OCI-LY1 (cell line): ENCODE measurements around the gene SNX20.

Source experiments
- H2AFZ ChIP-seq: fragments of 200-600 bp; sonication (generic), shearing (Covaris generic); 2 replicates; pipeline ENCODE4 v1.6.0; 2014; ENCODE audit warnings: antibody characterized with exemption, mild to moderate bottlenecking, low read length
- H3F3A ChIP-seq: fragments of 200-600 bp; sonication (generic), shearing (Covaris generic); 2 replicates; pipeline ENCODE4 v1.6.0; 2014; ENCODE audit warnings: mild to moderate bottlenecking, antibody characterized with exemption, low read length, moderate library complexity; ENCODE audit not compliant: insufficient read depth
- H3K27ac ChIP-seq: fragments of 200-600 bp; sonication (generic); 2 replicates; pipeline ENCODE4 v1.5.1; 2014; ENCODE audit warnings: low read length, mixed run types, mild to moderate bottlenecking, low read depth; ENCODE audit not compliant: poor library complexity, severe bottlenecking
- H3K27me3 ChIP-seq: fragments of 200-600 bp; sonication (generic); 2 replicates; pipeline ENCODE4 v1.6.0; 2014; ENCODE audit warnings: antibody characterized with exemption, mild to moderate bottlenecking, low read length, moderate library complexity; ENCODE audit not compliant: insufficient read depth
- H3K36me3 ChIP-seq: fragments of 200-600 bp; sonication (generic); 2 replicates; pipeline ENCODE4 v1.6.1; 2014; ENCODE audit warnings: mild to moderate bottlenecking, antibody characterized with exemption, low read length, moderate library complexity, mixed read lengths; ENCODE audit not compliant: insufficient read depth
- H3K4me1 ChIP-seq: fragments of 200-600 bp; sonication (generic); 2 replicates; pipeline ENCODE4 v1.5.1; 2014; ENCODE audit warnings: mild to moderate bottlenecking, low read length, moderate library complexity; ENCODE audit not compliant: insufficient read depth, severe bottlenecking
- H3K4me2 ChIP-seq: fragments of 200-600 bp; sonication (generic), shearing (Covaris generic); 2 replicates; pipeline ENCODE4 v1.6.1; 2014; ENCODE audit warnings: low read length
- H3K4me3 ChIP-seq: fragments of 200-600 bp; sonication (generic); 2 replicates; pipeline ENCODE4 v1.5.1; 2014; ENCODE audit warnings: low read length, low read depth, mild to moderate bottlenecking, mixed read lengths; ENCODE audit not compliant: poor library complexity, severe bottlenecking
- H3K79me2 ChIP-seq: fragments of 200-600 bp; shearing (Covaris generic); 2 replicates; pipeline ENCODE4 v1.6.1; 2016; ENCODE audit warnings: mixed run types, low read length, mixed read lengths; ENCODE audit not compliant: insufficient read depth
- H3K9ac ChIP-seq: fragments of 200-600 bp; sonication (generic), shearing (Covaris generic); 2 replicates; pipeline ENCODE4 v1.6.1; 2014; ENCODE audit warnings: mild to moderate bottlenecking, low read length, mixed read lengths
- H3K9me2 ChIP-seq: fragments of 200-600 bp; sonication (generic), shearing (Covaris generic); 2 replicates; pipeline ENCODE4 v1.6.1; 2014; ENCODE audit warnings: low read depth, mild to moderate bottlenecking, low read length, mixed read lengths
- H3K9me3 ChIP-seq: fragments of 200-600 bp; shearing (Covaris generic); 2 replicates; pipeline ENCODE4 v1.6.1; 2014; ENCODE audit warnings: low read length, mixed read lengths
- H4K20me1 ChIP-seq: fragments of 200-600 bp; sonication (generic), shearing (Covaris generic); 2 replicates; pipeline ENCODE4 v1.6.0; 2016; ENCODE audit warnings: mild to moderate bottlenecking, low read length; ENCODE audit not compliant: insufficient read depth
- EZH2 ChIP-seq: fragments of 200-600 bp; sonication (generic), shearing (Covaris generic); IDR thresholded peaks from 2 replicates; pipeline ENCODE4 v1.8.0; 2017; ENCODE audit warnings: borderline replicate concordance, mixed run types, mild to moderate bottlenecking, antibody characterized with exemption, low read length, moderate library complexity, mixed read lengths
- TF ChIP-seq, protein P1 (sequence below): fragments of 200-600 bp; sonication (generic), shearing (Covaris generic); IDR thresholded peaks from 2 replicates; pipeline ENCODE4 v1.5.1; 2017; ENCODE audit warnings: mild to moderate bottlenecking, antibody characterized with exemption, low read length, moderate library complexity, mixed read lengths

The SNX20 gene

DNA sequence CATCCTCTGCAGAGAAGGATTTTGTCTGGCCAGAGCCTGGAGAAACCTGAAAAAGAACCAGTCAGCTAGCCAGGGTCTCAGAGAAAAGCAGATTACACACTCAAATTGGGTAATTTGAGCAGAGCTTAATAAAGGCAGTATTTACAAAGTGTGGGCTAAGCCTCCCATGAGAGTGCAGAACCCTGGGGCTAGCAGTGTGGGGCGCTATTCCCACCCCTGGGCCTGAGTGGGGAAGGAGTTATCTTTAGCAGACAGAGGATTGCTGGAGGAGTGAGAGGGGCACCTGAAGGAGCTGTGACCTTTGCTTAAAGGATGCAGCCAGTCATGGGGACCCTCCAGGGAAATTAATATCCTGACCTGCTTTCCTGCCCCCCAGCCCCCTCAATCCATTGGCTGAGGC lies 46.2 kb downstream of the SNX20 start:
- TF ChIP-seq, protein P1, sequence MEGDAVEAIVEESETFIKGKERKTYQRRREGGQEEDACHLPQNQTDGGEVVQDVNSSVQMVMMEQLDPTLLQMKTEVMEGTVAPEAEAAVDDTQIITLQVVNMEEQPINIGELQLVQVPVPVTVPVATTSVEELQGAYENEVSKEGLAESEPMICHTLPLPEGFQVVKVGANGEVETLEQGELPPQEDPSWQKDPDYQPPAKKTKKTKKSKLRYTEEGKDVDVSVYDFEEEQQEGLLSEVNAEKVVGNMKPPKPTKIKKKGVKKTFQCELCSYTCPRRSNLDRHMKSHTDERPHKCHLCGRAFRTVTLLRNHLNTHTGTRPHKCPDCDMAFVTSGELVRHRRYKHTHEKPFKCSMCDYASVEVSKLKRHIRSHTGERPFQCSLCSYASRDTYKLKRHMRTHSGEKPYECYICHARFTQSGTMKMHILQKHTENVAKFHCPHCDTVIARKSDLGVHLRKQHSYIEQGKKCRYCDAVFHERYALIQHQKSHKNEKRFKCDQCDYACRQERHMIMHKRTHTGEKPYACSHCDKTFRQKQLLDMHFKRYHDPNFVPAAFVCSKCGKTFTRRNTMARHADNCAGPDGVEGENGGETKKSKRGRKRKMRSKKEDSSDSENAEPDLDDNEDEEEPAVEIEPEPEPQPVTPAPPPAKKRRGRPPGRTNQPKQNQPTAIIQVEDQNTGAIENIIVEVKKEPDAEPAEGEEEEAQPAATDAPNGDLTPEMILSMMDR, result no peak
- no peak for TF ChIP-seq EZH2
- Histone ChIP-seq H4K20me1 (no peaks in the 10 kb centered on the region), H3K36me3 (no peaks in the 10 kb centered on the region), H2AFZ (no peak overlapping the region), H3K4me2 (no peak overlapping the region), H3K79me2 (no peaks in the 10 kb centered on the region), H3F3A (no peaks in the 10 kb centered on the region), H3K4me3 (no peak overlapping the region), H3K4me1 (no peaks in the 10 kb centered on the region), H3K9me2 (no peaks in the 10 kb centered on the region), H3K27ac (no peak overlapping the region), H3K27me3 (peaks cover 3% of the 10 kb centered on the region; the same call in 1 of the 2 replicates), H3K9ac (no peak overlapping the region), H3K9me3 (no peaks in the 10 kb centered on the region)

DNA sequence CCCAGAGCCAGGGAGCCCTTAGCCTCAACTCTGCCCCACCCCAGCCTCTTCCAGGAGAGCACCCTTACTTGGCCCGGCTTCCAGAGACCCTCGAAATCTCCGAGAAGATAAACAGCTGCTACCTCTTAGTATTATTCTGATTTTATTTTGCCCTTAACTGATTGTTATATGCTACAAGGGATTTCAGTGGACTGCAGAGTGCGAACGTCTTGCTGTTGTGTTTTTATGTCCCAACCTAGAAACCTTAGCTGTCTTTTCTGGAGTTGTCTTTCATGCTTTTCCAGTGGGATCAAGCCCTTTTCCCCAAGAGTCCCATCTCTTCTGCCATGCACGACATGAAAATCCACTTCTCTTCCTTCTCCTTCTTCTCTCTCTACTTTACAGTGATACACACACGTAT lies 47.0 kb downstream of the SNX20 start:
- Histone ChIP-seq H3K36me3 (no peaks in the 10 kb centered on the region), H2AFZ (no peak overlapping the region), H4K20me1 (no peaks in the 10 kb centered on the region), H3K79me2 (no peaks in the 10 kb centered on the region), H3K9ac (no peak overlapping the region), H3K9me2 (no peaks in the 10 kb centered on the region), H3K27me3 (peaks cover 3% of the 10 kb centered on the region; the same call in 1 of the 2 replicates), H3K9me3 (no peaks in the 10 kb centered on the region), H3K4me3 (no peak overlapping the region), H3K4me1 (no peaks in the 10 kb centered on the region), H3K4me2 (no peak overlapping the region), H3F3A (no peaks in the 10 kb centered on the region), H3K27ac (no peak overlapping the region)
- TF ChIP-seq, protein P1, result no peak
- no peak for TF ChIP-seq EZH2

DNA sequence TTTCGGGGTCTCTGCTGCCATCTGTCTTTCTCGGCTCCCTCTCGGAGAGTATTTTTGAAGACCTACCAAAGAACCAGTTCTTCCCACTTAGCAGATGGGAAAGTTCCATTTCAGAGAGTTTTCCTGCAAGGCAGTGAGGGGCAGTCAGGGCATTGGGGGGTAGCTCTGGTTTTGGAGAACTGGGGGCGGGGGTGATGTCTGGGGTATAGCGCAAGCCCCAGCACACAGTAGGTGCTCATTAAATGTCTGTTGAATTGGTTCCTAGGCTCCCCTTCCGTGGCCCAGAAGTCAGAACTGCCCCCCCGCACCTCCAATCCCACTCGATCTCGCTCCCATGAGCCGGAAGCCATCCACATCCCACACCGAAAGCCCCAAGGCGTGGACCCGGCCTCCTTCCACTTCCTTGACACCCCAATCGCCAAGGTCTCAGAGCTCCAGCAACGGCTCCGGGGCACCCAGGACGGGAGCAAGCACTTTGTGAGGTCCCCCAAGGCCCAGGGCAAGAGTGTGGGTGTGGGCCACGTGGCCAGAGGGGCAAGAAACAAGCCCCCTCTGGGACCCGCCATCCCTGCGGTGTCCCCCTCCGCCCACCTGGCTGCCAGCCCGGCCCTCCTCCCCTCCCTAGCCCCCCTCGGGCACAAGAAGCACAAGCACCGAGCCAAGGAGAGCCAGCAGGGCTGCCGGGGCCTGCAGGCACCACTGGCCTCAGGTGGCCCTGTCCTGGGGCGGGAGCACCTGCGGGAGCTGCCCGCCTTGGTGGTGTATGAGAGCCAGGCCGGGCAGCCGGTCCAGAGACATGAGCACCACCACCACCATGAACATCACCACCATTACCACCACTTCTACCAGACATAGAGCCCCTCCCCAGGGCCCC lies 47.9 kb downstream of the SNX20 start:
- Histone ChIP-seq H3K4me1 (no peaks in the 10 kb centered on the region), H3K79me2 (no peaks in the 10 kb centered on the region), H3F3A (no peaks in the 10 kb centered on the region), H3K36me3 (no peaks in the 10 kb centered on the region), H3K9ac (no peak overlapping the region), H3K9me2 (no peaks in the 10 kb centered on the region), H3K27me3 (peaks cover 3% of the 10 kb centered on the region; the same call in 1 of the 2 replicates), H2AFZ (no peak overlapping the region), H3K4me2 (no peak overlapping the region), H4K20me1 (no peaks in the 10 kb centered on the region), H3K4me3 (no peak overlapping the region), H3K9me3 (no peaks in the 10 kb centered on the region), H3K27ac (no peak overlapping the region)
- TF ChIP-seq, protein P1, result no peak
- no peak for TF ChIP-seq EZH2
